SKM-1 (cell line): Measurements from ENCODE around the gene ZKSCAN1.
A peak's percentile ranks its signal among the peaks of the same experiment; 100 is the strongest.

Experiments used
- DNase-seq: peaks from one replicate; lab custom pipeline; 2025; ENCODE audit not compliant: unreplicated experiment; lab: John Stamatoyannopoulos, UW

The ZKSCAN1 gene

GRCh38 chr7:100079024-100079560 is 63.7 kb downstream of the ZKSCAN1 start:
- DNase-seq = no peak

DNA sequence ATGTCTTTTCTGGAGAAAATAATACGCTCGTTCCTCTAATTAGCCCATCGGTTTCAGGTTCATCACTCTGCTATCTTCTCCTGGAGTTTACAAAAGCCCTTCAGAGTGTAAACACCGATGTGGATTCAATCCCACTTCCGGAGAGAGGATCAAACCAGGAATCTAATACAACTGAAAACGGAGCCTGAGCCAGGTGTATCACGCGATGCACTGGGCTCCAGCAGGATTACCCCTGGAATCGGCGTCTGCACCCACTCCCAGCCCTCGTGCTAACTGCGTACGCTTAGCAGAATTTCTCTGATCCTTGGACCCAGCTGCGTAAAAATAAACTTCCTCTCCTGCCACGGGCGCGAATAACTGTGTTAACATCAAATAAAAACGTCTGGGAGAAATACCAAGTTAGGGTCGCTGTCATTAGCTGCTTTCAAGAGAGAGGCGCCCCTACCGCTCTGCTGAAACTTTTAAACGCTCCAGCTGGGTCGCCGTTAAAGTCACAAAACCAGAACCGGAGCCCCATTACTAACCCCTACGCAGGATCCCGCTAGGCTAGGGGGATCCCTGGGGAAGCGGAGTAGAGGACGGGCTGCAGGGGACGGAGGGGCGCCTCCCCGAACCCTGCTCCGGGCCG is 65.6 kb downstream of the ZKSCAN1 start:
- no peak for DNase-seq

GRCh38 chr7:100081535-100082102 is 66.2 kb downstream of the ZKSCAN1 start, which contains the start of gene ZNF3:
ZNF3 (minus strand) TSS chr7:100081723; CDS start chr7:100077357, 4,366 bp downstream.
- peak; percentile 96 for DNase-seq

- no peak for DNase-seq
Observed at GRCh38 chr7:100082978-100083377, 67.6 kb downstream of the ZKSCAN1 start.

DNA sequence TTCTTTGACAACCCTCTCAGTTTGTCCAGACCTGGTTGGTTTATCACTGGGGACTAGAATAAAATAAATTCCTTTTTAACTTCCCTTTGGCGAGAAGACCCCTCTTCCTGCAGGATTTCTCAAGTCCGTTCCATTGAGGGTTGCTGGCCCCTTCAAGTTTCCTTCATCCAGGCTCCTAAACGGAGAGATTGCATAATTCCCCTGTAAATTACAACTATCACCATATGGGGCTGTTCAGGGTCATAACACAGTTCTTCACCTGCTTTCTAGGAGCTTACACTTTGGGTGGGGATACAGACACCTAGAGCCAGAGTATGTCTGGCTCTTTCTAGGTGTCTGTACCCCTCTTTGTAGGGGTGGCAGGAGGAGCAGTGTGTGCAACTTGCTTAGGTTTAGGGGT is 70.1 kb downstream of the ZKSCAN1 start:
- DNase-seq = no peak

- no peak for DNase-seq
Observed at GRCh38 chr7:100087055-100087750, 71.8 kb downstream of the ZKSCAN1 start.

DNA sequence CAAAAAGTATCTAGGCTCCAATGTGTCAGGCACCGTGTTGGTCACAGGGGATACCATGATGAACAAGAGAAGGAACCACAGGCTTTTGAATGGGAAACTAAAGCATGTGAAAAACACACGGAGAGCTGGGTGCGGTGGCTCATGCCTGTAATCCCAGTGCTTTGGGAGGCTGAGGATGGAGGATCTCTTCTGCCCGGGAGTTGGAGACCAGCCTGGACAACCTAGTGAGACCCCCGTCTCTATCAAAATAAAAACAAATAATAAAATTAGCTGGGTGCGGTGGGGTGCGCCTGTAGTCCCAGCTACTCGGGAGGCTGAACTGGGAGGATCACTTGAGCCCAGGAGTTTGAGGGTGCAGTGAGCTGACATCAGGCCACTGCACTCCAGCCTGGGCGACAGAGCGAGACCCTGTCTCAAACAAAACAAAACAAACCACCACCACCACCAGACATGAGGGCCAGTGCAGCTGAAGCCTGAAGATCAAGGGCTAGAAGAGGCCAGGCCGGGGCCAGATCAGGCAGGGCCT is 72.8 kb downstream of the ZKSCAN1 start:
- DNase-seq = no peak

DNA sequence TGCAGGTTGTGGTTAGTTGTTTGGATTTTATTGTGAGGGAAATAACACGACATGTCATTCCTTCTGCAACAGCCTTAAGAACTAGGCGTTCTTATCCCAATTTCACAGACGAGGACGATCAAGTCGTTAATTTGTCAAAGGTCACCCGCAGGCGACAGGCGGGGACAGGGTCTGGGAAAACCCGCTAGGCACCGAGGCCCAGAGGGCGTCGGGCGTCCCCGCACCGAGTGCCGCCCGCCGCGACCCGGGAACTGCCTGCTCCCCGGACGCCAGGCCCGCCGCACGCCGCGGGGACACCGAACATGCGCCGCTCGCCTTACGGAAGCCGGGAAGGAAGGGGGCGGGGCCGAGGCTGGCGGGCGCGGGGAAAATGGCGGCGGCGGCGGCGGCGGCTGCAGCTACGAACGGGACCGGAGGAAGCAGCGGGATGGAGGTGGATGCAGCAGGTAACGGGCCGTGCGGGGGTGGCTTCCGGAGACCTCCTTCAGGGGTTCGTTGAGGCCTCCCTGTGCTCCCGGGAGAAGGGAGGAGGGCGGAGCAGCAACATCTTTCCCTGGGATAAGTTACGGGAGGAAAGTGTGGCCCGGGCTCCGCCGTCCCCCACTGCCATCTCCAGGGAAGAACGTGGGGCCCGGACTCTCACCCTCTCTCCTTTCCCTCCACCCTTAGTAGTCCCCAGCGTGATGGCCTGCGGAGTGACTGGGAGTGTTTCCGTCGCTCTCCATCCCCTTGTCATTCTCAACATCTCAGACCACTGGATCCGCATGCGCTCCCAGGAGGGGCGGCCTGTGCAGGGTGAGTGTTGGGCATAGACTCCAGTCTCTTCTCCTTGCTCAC is 73.4 kb downstream of the ZKSCAN1 start, which contains the start of gene COPS6:
Gene COPS6 (plus strand): TSS at position 349 of the 837 bp plus-strand sequence. CDS start 22 bp downstream, at position 371.
- peak; percentile 43 for DNase-seq

DNA sequence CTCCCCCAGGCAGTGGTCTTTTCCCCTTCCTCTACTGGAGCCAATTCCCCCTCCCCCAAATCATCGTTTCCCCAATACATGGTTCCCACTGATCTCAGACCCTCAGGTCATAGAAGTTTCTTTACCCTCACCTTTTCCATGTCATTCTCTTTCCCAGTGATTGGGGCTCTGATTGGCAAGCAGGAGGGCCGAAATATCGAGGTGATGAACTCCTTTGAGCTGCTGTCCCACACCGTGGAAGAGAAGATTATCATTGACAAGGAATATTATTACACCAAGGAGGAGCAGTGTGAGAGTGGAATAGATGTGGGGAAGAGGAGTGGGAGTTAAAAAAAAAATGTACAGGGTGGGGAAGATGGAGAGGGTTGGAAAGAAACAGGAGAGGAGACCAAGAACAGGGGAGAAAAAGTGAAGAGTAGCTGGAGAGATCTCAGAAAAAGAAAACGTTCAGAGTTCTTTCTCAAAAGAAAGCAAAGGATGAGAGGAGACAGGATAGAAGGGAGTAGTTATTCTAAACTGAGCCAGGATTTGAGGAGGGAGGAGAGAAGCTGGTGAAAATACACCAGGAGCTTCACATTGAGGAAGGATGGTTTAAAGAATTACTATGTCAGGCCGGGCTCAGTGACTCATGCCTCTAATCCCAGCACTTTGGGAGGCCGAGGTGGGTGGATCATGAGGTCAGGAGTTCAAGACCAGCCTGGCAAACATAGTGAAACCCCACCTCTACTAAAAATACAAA is 74.2 kb downstream of the ZKSCAN1 start:
- DNase-seq = no peak

DNA sequence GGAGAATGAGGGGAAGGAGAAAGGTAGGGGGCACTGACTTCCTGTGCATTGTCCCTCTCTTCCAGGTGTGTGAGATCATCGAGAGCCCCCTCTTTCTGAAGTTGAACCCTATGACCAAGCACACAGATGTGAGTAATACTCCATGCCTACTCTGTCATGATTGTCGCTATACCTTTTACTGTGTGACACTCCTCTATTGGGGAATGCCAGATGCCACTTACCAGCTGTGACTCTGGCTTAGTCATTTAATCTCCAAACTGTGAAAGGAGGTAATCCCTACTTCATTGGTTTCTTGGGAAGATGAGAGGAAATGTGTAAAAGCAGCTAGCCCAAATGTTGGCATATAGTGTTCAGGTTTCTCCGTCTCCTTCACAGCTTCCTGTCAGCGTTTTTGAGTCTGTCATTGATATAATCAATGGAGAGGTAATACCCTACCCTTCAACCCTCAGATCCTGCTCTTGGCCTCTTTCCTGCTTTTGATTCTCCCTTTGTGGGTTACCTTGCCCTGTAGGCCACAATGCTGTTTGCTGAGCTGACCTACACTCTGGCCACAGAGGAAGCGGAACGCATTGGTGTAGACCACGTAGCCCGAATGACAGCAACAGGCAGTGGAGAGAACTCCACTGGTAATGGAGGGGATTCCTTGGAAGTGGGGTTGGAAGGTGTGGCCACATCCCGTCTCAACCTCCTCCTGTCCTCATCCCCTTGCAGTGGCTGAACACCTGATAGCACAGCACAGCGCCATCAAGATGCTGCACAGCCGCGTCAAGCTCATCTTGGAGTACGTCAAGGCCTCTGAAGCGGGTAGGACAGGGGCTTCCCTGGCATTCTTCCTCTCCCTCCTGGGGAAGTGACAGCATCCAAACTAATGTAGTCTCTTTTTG is 75.4 kb downstream of the ZKSCAN1 start:
- no peak for DNase-seq
